ENCODE results near the gene HIGD1A.

The HIGD1A gene

GRCh38 chr3:42796332-42796885, 7.9 kb downstream of the HIGD1A start:
- no peak for DNase-seq

- DNase-seq, result no peak
Observed at GRCh38 chr3:42795621-42796181, 8.6 kb downstream of the HIGD1A start.

- no peak for DNase-seq
Observed at GRCh38 chr3:42790714-42791229, 13.5 kb downstream of the HIGD1A start.

GRCh38 chr3:42786631-42787030, 17.7 kb downstream of the HIGD1A start:
- DNase-seq, result no peak

GRCh38 chr3:42786212-42786611, 18.1 kb downstream of the HIGD1A start:
- no peak for DNase-seq

GRCh38 chr3:42780892-42781700, 23.2 kb downstream of the HIGD1A start:
- peak; percentile 39 to 81 for DNase-seq

- no peak for DNase-seq
Observed at GRCh38 chr3:42780398-42780797, 23.9 kb downstream of the HIGD1A start.

GRCh38 chr3:42778644-42779043, 25.6 kb downstream of the HIGD1A start:
- no peak for DNase-seq

- DNase-seq, result no peak
Observed at GRCh38 chr3:42773409-42773751, 30.9 kb downstream of the HIGD1A start.

GRCh38 chr3:42772670-42773408, 31.5 kb downstream of the HIGD1A start, which contains the start of gene CCDC13:
CCDC13 (minus strand) TSS chr3:42773253; CDS start chr3:42758345, 14,908 bp downstream.
- DNase-seq, result peak; percentile 79 to 85

- DNase-seq, result no peak
Observed at GRCh38 chr3:42771271-42771670, 33.0 kb downstream of the HIGD1A start.

GRCh38 chr3:42769477-42770131, 34.7 kb downstream of the HIGD1A start:
- no peak for DNase-seq

- no peak for DNase-seq
Observed at GRCh38 chr3:42764561-42765295, 39.6 kb downstream of the HIGD1A start.

- DNase-seq, result no peak
Observed at GRCh38 chr3:42764115-42764514, 40.2 kb downstream of the HIGD1A start.

GRCh38 chr3:42763021-42763420, 41.3 kb downstream of the HIGD1A start:
- DNase-seq, result no peak

GRCh38 chr3:42762046-42762724, 42.1 kb downstream of the HIGD1A start:
- DNase-seq, result no peak

- DNase-seq, result no peak
Observed at GRCh38 chr3:42758126-42758525, 46.2 kb downstream of the HIGD1A start.

GRCh38 chr3:42756681-42757213, 47.5 kb downstream of the HIGD1A start:
- DNase-seq, result no peak

- peak in 1 of 2 experiments; percentile 30 for DNase-seq
Observed at GRCh38 chr3:42755681-42756578, 48.4 kb downstream of the HIGD1A start.

GRCh38 chr3:42753757-42754156, 50.5 kb downstream of the HIGD1A start:
- DNase-seq, result no peak
